ENCODE measurements around the gene C6orf120.
A peak's percentile ranks its signal among the peaks of the same experiment; 100 is the strongest.

The C6orf120 gene
- 32.3 to 80.5 (median 59.5) reads per million in 9 experiments for total RNA-seq

DNA sequence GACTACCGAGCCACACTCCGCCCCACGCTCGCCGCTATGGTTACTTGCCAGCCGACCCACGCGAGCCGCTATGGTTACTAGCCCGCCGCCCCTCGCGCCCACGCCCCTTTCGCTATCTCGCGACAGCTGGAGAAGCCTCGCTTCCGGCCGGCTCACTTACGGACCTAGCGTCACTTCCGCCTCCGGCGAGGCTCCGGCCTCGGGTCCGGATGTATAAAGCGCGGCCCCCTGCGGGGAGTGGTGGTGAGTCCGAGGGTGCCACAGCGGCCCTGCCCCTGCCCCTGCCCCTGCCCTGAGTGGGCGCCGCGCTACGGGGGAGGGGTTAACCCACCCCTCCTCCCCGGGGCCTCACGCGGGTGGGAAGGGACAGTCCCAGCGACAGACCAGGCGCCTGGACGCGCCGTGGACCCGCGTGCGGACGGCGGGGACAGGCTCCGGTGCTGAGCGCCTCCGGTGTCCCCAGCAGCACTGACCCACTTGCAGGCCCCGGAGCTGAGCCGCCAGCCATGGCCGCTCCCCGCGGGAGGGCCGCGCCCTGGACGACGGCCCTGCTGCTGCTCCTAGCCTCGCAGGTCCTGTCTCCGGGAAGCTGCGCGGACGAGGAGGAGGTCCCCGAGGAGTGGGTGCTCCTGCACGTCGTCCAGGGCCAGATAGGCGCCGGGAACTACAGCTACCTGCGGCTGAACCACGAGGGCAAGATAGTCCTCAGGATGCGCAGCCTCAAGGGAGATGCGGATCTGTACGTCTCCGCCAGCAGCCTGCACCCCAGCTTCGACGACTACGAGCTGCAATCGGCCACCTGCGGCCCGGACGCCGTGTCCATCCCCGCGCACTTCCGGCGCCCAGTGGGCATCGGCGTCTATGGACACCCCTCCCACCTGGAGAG lies at the start of gene C6orf120, which contains the start of gene WDR27:
Gene C6orf120 (plus strand): TSS at position 173 of the 886 bp plus-strand sequence. CDS start 334 bp downstream, at position 507.
Gene WDR27 (minus strand): TSS at position 76 of the 886 bp plus-strand sequence. CDS start 13,024 bp downstream, outside the sequence.
- ATAC-seq (replicated peaks) (peak; percentile 86), DNase-seq (peak; percentile 95 to 98 (median 97))
- H3K27me3 Mint-ChIP-seq, result no peaks in the 10 kb centered on the region
- peak within 1 kb of the TSS; percentile 93 to 95 for H3K27ac Mint-ChIP-seq
- peaks cover 28% of the 10 kb centered on the region for H3K36me3 Mint-ChIP-seq (ENCODE audit: insufficient read depth)
- peaks cover 16 to 36% of the 10 kb centered on the region in 2 donors for H3K4me1 Mint-ChIP-seq (ENCODE audit: low read depth in 2 of 2)
- no peaks in the 10 kb centered on the region for H3K9me3 Mint-ChIP-seq
- peak within 1 kb of the TSS; percentile 89 to 92 for H3K4me3 Mint-ChIP-seq

DNA sequence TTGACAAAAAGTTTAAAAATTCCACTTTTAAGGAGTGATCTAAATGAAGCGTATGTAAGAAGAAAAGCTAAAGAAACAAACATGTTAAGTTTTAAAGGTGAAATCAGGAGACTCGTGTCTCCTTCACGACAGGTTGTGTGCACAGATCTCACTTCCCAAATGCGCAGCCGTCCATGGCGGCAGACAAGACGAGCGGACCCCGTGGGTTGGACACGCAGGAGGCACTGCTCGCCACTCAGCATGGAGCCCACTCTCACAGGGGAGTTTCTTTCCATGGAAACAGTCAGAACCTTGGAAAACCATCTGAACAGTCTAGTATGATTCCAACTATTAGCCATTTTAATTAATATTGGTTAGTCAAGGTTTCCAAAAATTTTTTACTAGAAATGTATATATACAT lies 49.0 kb upstream of the C6orf120 start:
- Mint-ChIP-seq H3K27ac (no peak overlapping the region), H3K27me3 (no peaks in the 10 kb centered on the region), H3K4me1 (ENCODE audit: low read depth in 2 of 2) (peaks cover 5 to 9% of the 10 kb centered on the region in 2 donors), H3K9me3 (no peaks in the 10 kb centered on the region), H3K36me3 (ENCODE audit: insufficient read depth) (peaks cover 11% of the 10 kb centered on the region), H3K4me3 (no peak overlapping the region)
- ATAC-seq (replicated peaks) (no peak), DNase-seq (no peak)

DNA sequence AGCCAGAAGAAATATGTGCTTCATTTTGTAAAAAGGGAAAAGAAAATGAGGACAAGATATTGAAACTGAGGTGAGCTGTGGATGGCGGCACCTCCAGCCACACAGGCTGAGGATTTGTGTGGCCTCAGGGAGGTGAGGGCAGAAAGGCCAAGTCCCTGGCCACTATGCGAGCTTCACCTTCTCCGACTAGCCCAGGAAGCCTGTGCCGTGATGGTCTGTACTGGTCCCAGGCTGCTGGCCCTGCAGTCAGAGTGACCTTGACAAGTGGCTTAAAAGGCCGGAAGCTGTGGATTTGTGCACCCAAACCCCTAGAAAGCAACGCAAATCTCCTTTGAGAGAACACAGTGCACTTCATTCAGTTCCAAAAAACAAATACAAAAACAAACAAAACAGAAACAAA lies 48.2 kb upstream of the C6orf120 start:
- ATAC-seq (replicated peaks) (no peak), DNase-seq (no peak)
- no peaks in the 10 kb centered on the region for H3K9me3 Mint-ChIP-seq
- H3K27ac Mint-ChIP-seq, result peak overlapping the region; percentile 85 to 86
- H3K4me1 Mint-ChIP-seq (ENCODE audit: low read depth in 2 of 2), result peaks cover 5 to 9% of the 10 kb centered on the region in 2 donors
- H3K4me3 Mint-ChIP-seq, result peak overlapping the region; percentile 82 to 90
- no peaks in the 10 kb centered on the region for H3K27me3 Mint-ChIP-seq
- H3K36me3 Mint-ChIP-seq (ENCODE audit: insufficient read depth), result peaks cover 11% of the 10 kb centered on the region

DNA sequence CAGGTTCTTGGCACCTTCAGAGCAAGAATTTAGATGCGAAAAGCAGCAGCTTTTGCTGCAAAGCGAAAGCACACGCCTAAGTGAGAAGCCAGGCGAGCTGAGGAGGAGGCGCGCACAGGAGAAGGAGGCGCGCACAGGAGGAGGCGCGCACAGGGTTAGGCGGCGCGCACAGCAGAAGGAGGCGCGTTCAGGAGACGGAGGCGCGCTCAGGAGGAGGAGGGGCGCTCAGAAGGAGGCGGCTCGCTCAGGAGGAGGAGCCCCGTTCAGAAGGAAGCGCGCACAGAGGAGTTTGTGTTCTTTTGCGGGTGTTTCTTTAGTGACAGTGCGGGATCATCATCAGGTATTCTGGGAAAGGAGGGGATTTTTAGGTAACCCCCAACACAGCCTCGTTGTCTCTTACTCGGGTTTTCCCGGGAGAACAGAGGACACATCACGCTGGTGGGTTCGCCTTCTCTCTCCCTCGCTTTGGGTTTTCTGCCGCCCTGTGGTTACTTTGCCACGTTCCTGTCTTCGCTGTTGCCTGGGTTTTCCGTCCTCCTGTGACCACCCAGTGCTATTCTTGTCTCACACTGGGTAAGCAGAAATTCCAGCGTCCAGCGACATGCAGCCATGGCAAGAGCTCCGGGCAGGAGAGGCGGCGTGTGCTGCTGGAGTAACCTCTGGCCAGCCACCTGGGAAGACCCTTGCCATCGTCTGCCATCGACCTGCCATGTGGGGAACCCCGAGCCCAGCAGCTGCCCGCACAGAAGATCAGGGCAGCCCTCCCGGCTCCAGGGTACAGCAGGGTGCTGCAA lies 47.1 kb upstream of the C6orf120 start:
- H3K36me3 Mint-ChIP-seq (ENCODE audit: insufficient read depth), result peaks cover 11% of the 10 kb centered on the region
- H3K27ac Mint-ChIP-seq, result peak overlapping the region; percentile 85 to 86
- ATAC-seq (replicated peaks) (peak; percentile 96), DNase-seq (peak; percentile 63 to 73 (median 69))
- H3K4me3 Mint-ChIP-seq, result peak overlapping the region; percentile 82 to 90
- no peaks in the 10 kb centered on the region for H3K27me3 Mint-ChIP-seq
- H3K4me1 Mint-ChIP-seq (ENCODE audit: low read depth in 2 of 2), result peaks cover 5 to 9% of the 10 kb centered on the region in 2 donors
- H3K9me3 Mint-ChIP-seq, result no peaks in the 10 kb centered on the region

DNA sequence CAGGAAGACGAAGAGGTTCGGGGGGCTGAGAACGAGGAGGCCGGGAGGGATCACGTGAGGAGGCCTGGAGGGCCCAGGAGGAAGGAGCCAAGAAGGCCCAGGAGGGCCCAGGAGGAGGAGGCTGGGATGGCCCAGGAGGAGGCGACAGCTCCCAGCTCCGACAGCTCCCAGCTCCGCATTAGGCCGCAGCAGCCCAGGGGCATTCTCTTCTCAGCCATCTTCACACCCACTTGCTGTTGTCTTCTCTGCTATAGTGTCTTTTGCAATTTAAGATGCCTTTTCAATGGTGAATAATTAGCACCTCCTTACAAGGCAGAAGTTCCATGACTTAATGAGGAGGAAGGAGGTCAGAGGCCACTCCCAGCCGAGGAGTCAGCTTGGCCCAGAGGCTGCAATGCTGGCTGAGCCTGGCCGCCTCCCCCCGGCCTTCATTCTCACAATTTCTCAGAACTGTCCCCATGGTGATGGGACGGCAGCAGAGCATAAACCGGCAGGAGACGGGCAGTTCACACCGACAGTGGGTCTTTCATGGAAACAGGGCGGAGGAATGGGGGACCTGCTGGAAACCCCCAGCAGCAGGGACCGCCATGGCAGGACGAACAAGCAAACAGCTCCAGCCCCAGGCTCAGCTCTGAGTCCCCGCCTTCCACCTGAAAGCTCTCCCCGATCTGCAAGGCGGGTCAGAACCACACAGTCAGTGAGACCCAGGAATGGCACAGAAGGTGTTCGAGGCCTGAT lies 45.2 kb upstream of the C6orf120 start:
- Mint-ChIP-seq H3K27me3 (no peaks in the 10 kb centered on the region), H3K4me3 (no peak overlapping the region), H3K27ac (peak overlapping the region in 1 of 2 donors; percentile 35), H3K36me3 (ENCODE audit: insufficient read depth) (peaks cover 11% of the 10 kb centered on the region), H3K9me3 (no peaks in the 10 kb centered on the region), H3K4me1 (ENCODE audit: low read depth in 2 of 2) (peaks cover 5 to 9% of the 10 kb centered on the region in 2 donors)
- ATAC-seq (replicated peaks) (no peak), DNase-seq (no peak)

DNA sequence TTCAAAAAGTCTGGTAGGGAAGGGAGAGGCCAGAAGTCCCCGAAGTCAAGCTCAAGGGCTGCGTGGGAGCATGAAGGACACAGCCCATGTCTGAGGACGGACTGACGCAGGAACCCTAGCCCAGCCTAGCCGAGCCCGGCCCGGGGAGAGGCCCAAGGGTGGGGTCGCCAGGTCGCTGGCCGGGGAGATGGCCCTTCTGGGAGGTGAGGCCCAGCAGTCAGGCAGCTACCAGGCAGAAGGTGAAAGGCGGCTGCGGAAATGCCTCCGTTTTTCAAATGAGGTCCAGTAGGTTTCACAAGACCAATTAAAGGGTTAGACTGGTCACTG lies 44.7 kb upstream of the C6orf120 start:
- Mint-ChIP-seq H3K4me1 (ENCODE audit: low read depth in 2 of 2) (peaks cover 5 to 9% of the 10 kb centered on the region in 2 donors), H3K27me3 (no peaks in the 10 kb centered on the region), H3K9me3 (no peaks in the 10 kb centered on the region), H3K4me3 (no peak overlapping the region), H3K27ac (no peak overlapping the region), H3K36me3 (ENCODE audit: insufficient read depth) (peaks cover 11% of the 10 kb centered on the region)
- DNase-seq (no peak), ATAC-seq (replicated peaks) (no peak)

DNA sequence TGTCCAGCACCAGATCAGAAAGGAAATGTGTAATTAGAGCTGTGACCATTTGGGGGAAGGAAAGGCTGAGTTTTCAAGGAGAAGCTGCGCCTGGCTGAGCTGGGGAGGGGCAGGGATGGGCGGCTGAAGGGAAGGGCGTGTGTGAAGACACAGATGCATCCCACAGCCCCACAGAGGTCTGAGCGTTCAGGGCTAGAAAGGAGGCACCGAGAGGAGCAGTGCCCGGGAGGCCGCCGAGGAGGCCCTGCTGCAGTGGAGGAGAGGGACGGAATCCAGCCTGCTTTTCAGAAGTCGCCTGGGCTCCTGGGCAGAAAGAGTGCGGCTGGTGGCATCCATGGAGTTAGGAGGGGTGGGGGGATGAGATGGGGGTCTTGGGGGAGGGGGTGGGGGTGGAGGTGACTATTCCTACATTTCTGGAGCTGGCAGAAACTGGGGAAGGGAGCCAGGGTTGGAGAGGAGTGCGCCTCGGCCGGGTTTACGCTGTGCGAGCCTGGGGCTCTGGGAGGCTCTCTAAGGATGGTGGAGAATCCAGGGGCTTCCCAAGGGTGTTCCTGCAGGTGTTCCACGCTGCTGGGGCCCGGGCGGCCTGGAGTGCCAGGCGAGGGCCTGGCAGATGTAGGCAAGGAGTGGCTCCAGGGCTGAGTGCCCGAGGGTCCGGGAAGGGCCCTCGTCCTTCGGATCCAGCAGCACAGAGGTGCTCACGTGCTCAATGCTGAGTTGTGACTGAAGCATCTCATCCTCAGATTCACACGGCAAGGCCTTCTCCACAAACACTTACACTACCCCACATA lies 41.9 kb upstream of the C6orf120 start:
- no peak for ATAC-seq (replicated peaks)
- no peak overlapping the region for H3K4me3 Mint-ChIP-seq
- H3K4me1 Mint-ChIP-seq (ENCODE audit: low read depth in 2 of 2), result peaks cover 4 to 5% of the 10 kb centered on the region in 2 donors
- H3K9me3 Mint-ChIP-seq, result no peaks in the 10 kb centered on the region
- no peak for DNase-seq
- H3K27me3 Mint-ChIP-seq, result no peaks in the 10 kb centered on the region
- peaks cover 14% of the 10 kb centered on the region for H3K36me3 Mint-ChIP-seq (ENCODE audit: insufficient read depth)
- H3K27ac Mint-ChIP-seq, result peak overlapping the region in 1 of 2 donors; percentile 61

DNA sequence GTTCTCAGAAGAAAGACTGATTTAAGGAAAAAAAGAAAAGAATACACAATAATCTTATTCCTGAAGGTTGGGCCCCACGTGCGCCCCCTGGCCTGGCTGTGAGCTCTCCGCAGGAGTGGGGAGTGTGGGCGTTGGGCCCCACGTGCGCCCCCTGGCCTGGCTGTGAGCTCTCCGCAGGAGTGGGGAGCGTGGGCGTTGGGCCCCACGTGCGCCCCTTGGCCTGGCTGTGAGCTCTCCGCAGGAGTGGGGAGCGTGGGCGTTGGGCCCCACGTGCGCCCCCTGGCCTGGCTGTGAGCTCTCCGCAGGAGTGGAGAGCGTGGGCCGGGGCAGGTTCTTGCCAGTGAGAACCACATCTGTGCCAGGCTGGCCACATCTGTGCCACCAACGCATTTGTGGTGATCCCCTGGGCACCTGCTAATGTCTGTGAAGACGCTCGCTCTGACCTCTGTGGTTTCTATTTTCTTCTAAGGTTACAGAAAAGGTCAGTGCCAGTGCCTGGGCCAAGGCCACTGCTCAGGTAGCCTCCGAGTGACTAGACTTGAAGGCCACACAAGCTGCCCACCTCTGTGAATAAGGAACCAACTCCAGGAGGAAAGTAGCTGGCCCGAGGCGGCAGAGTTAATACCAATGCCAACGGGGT lies 41.1 kb upstream of the C6orf120 start:
- peaks cover 10% of the 10 kb centered on the region for H3K36me3 Mint-ChIP-seq (ENCODE audit: insufficient read depth)

DNA sequence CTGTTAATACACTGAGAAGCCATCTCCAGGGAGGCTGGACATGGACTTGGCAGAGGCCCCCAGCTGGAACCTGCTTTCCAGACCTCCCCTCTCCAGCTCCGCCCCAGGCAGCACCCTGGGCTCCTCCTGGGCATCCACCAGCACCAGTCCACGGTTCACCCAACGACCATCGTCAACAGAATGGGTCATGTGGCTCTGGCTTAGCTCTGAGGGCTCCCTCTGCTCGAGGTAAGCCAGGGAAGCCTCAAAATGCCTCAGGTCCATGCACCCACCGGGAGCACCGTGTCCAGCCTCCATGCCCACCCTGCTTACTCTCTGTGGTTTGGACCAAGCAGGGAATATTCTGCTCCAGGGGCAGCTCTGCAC lies 40.6 kb upstream of the C6orf120 start:
- Mint-ChIP-seq H3K4me1 (ENCODE audit: low read depth in 2 of 2) (no peaks in the 10 kb centered on the region), H3K27me3 (no peaks in the 10 kb centered on the region), H3K4me3 (no peak overlapping the region), H3K27ac (no peak overlapping the region), H3K9me3 (no peaks in the 10 kb centered on the region), H3K36me3 (ENCODE audit: insufficient read depth) (peaks cover 12% of the 10 kb centered on the region)
- DNase-seq (no peak), ATAC-seq (replicated peaks) (no peak)

More for the DNA sequence above, 41.1 kb upstream of the C6orf120 start:
- H3K4me3 Mint-ChIP-seq, result no peak overlapping the region
- H3K4me1 Mint-ChIP-seq (ENCODE audit: low read depth in 2 of 2), result no peaks in the 10 kb centered on the region
- no peaks in the 10 kb centered on the region for H3K27me3 Mint-ChIP-seq
- no peak overlapping the region for H3K27ac Mint-ChIP-seq
- ATAC-seq (replicated peaks), result no peak
- H3K9me3 Mint-ChIP-seq, result no peaks in the 10 kb centered on the region
- no peak for DNase-seq

DNA sequence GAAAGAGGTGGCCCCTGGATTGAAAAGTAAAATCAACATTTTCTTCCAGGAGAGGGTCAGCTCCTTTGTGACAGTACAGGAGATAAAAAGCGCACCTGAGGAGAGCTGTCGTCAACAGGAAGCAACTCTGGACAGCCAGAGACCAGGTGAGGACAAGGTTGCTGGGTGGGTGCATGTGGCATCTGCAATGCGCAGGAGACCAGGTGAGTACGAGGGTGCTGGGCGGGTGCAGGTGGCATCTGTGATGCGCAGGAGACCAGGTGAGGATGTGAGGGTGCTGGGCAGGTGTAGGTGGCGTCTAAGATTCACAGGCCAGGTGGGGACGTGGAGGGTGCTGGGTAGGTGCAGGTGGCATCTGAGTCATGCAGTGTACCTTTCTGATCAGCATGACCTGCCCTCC lies 38.5 kb upstream of the C6orf120 start:
- ATAC-seq (replicated peaks) (no peak), DNase-seq (no peak)
- no peaks in the 10 kb centered on the region for H3K27me3 Mint-ChIP-seq
- H3K9me3 Mint-ChIP-seq, result no peaks in the 10 kb centered on the region
- H3K36me3 Mint-ChIP-seq (ENCODE audit: insufficient read depth), result peaks cover 12% of the 10 kb centered on the region
- H3K27ac Mint-ChIP-seq, result no peak overlapping the region
- no peak overlapping the region for H3K4me3 Mint-ChIP-seq
- H3K4me1 Mint-ChIP-seq (ENCODE audit: low read depth in 2 of 2), result no peaks in the 10 kb centered on the region

DNA sequence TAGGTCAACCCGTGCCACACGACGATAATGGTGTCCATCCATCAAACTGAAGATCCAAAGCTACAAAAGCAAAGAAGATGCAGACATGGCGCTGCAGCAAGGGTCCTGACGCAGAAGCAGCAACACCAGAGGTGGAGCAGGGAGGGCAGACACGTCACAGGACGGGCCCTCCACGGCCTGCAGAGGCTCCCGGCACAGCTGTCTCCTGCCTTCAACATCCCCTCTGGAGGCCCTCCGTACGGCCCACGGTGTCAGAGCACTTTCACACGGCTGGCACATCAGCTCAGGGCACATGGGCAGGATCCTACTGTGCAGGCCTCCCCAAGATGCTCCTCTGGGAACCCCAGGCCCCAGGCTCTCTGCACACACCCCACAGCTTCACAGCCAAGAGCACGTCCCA lies 37.7 kb upstream of the C6orf120 start:
- DNase-seq, result no peak
- Mint-ChIP-seq H3K36me3 (ENCODE audit: insufficient read depth) (peaks cover 12% of the 10 kb centered on the region), H3K4me3 (no peak overlapping the region), H3K4me1 (ENCODE audit: low read depth in 2 of 2) (no peaks in the 10 kb centered on the region), H3K27me3 (no peaks in the 10 kb centered on the region), H3K27ac (no peak overlapping the region), H3K9me3 (no peaks in the 10 kb centered on the region)
- ATAC-seq (replicated peaks), result no peak

DNA sequence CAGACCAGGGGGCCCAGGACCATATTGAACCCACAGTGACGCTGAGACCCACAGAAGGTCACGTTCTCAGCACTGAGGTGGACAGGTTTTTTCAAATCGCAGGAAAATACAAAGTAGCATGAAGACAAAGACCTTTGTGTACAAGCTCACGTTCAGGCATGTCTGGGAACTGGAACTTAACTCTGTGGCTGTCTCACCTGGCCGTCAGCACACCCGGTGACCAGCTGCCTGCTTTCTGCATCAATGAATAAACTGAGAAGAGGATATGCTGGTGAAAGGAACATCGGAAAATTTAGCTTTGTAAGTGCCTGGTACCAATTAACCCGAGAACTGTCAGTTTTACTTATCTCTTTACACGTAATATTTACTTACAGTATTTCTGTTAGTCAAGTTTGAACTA lies 36.6 kb upstream of the C6orf120 start:
- Mint-ChIP-seq H3K27me3 (no peaks in the 10 kb centered on the region), H3K4me1 (ENCODE audit: low read depth in 2 of 2) (no peaks in the 10 kb centered on the region), H3K4me3 (no peak overlapping the region), H3K9me3 (no peaks in the 10 kb centered on the region), H3K27ac (no peak overlapping the region), H3K36me3 (ENCODE audit: insufficient read depth) (peaks cover 12% of the 10 kb centered on the region)
- DNase-seq (no peak), ATAC-seq (replicated peaks) (no peak)
